HG03196 (cell line): ENCODE data around the gene TMEM238L.

ENCODE experiments used
- ATAC-seq: cut with Tn5 transposase; IDR thresholded peaks from one replicate; pipeline ENCODE4 v1.9.1; 2021; ENCODE audit not compliant: unreplicated experiment

The TMEM238L gene

DNA sequence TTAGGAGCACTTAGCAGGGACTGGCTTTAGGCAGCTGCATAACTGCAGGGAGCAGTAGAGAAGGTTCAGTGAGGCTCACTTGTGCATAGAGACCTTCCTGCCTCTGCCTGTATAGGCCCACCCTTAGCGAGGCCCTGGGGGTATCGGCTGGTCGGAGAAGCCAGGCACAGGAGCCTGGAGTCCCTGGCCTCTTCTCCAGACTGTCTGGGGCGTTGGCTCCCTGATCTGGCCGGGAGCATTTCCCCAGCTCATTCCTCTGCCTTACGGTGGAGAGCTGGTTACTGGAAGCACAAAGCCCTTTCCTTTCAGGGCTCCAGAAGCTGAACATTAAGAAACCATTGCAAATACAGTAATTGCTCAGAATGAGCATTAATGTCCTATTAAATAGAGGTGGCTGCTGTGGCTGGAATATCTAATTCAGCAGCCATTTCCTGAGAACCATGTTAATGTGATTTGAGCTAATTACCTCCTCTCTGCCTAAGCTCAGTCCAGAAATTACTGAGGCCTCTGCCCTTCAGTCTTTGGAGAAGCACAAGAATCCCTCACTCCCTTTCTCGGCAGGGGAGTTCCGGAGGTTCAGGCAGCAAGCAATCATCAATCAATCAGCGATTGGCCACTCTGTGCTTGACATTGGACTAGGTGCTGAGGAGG is 55.2 kb downstream of the TMEM238L start:
- no peak for ATAC-seq

- ATAC-seq = no peak
Observed at GRCh38 chr17:10745231-10745630, 58.7 kb downstream of the TMEM238L start.
